GDM1 (cell line): ENCODE measurements around the gene CHAF1B.
"Not testable (repeated sequence)": the region's sequence is repeated elsewhere in the genome, so short reads cannot be mapped to it uniquely, and the experiment has no call there.

Experiments used
- DNase-seq: peaks from one replicate; lab custom pipeline; 2025; lab: John Stamatoyannopoulos, UW

The CHAF1B gene

GRCh38 chr21:36385233-36386030 is at the start of gene CHAF1B:
Gene CHAF1B, plus strand, starts transcription at chr21:36385392. Its CDS starts 745 bp downstream, at chr21:36386137.
- DNase-seq: peak; percentile 65

DNA sequence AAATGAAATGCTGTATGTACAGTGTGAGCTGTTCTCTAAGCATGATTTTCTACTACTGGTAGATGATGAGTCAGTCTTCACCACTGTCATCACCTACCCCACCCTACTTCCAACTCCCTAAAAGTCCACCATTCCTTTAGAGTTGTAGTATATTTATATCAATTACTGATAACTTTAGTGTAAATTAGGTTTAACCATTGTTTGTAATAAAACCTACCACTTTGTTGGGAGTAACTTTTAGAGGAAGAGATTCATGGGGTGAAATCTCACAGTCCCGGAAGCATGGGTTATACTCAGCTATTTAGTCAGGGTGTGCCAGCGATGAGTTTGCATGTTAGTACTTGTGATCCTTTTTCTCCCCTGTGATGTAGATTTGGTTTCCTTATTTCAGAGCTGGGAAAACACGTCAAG is 48.1 kb upstream of the CHAF1B start:
- no peak for DNase-seq

DNA sequence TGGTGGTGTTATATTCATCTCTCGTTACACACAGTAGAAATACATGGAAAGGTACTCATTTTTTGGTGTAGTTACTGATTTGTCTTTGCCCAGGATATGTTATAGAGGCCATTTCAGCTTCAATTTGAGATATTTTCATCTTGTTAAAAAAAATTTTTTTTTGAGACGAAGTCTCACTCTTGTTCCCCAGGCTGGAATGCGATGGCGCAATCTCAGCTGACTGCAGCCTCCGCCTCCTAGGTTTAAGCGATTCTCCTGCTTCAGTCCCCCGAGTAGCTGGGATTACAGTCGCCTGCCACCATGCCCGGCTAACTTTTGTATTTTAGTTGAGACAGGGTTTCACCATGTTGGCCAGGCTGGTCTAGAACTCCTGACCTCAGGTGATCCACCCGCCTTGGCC is 46.2 kb upstream of the CHAF1B start:
- no peak for DNase-seq

DNA sequence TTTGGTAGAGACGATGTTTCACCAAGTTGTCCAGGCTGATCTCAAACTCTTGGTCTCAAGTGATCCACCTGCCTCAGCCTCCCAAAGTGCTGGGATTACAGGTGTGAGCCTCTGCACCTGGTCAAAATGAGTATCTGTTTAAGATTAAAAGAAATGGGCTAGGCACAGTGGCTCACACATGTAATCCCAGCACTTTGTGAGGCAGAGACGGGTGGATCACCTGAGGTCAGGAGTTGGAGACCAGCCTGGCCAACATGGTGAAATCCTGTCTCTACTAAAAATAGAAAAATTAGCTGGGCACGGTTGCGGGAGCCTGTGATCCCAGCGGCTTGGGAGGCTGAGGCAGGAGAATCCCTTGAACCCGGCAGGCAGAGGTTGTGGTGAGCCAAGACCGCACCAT is 42.6 kb upstream of the CHAF1B start:
- DNase-seq: not testable (repeated sequence)

- no peak for DNase-seq
Observed at GRCh38 chr21:36344931-36345330, 40.3 kb upstream of the CHAF1B start.

DNA sequence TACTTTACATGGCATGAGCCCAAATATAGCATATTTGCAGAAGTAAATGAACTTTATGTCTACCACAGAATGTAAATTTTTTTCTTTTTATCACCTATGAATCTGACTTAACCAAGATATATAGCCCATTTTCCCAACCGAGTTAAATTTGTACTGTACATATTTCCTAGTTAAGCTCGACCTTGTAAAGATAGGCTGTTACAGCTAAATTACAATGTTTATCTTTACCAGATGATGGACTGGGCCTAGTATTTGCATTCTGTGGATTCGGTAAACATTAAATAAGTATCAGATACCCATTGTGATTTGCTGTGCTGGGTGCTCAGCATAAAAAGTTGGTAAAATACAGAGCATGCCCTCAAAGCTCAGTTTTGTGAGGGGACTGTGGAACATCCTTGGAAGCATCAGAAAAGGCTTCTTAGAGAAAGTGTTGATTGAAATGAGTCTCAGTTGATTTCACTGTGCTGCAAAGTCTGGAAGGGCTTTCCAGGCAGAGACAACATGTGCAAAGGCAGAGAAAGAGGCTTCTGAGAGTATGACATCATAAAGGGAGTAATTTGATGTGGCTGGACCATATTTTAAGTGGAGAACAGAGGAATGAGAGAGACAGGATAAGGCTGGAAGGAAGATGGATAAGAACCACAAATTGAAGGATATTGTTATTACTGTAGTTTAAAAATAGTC is 37.8 kb upstream of the CHAF1B start:
- no peak for DNase-seq

GRCh38 chr21:36347962-36348328 is 37.2 kb upstream of the CHAF1B start:
- no peak for DNase-seq

DNA sequence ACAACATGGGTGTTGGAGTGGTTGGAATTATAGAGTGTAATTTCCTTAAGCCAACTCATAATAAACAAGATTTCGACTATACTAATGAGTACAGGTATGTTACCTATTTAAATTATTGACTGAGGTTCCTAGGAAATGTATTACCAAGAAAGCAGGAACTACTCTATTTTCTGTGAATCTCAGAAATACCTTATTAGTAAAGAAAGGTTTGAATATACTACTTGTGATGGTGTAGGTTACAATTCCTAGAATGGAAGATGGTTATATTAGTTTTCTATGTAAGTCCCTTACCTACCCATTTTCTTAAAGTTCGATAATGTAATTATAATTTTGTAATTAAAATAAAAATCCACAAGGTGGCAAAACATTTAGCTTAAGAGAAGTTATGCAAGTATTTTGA is 35.9 kb upstream of the CHAF1B start:
- no peak for DNase-seq

- no peak for DNase-seq
Observed at GRCh38 chr21:36350282-36350910, 34.8 kb upstream of the CHAF1B start.

DNA sequence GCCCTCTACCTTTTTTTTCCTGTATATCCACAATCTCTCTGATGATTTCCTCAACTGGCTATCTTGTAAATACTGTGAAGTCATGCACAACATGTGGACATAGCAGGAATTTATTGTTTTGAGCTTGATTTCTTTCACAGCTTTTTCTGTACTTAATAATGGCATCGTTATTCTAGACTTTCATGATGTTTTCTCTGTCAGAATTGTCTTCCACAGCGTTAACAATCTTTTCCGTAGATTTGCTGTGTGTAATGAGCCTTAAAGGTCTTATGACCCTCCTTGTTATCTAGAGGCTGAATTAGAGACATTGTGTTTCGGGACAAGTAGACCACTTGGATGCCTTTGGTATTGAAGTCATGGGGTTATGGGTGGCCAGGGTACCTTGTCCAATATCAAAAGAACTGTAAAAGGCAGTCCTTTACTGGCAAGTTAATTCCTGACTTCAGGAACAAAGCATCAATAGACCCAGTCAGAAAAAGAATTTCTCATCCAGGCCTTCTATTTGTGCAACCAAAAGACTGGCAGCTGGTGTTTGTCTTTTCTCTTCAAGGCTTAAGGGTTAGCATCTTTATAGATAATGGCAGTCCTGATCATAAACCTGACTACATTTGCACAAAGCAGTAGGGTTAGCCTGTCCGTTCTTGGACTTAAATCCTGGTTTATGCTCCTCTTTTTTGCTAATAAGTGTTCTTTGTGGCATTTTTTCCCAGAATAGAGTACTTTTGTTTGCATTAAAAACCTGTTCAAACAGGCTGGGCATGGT is 30.1 kb upstream of the CHAF1B start:
- no peak for DNase-seq

- DNase-seq: no peak
Observed at GRCh38 chr21:36355868-36356267, 29.3 kb upstream of the CHAF1B start.

- DNase-seq: no peak
Observed at GRCh38 chr21:36359185-36359584, 26.0 kb upstream of the CHAF1B start.

- no peak for DNase-seq
Observed at GRCh38 chr21:36369064-36369685, 16.0 kb upstream of the CHAF1B start.

GRCh38 chr21:36375994-36376393 is 9.2 kb upstream of the CHAF1B start:
- DNase-seq: no peak

DNA sequence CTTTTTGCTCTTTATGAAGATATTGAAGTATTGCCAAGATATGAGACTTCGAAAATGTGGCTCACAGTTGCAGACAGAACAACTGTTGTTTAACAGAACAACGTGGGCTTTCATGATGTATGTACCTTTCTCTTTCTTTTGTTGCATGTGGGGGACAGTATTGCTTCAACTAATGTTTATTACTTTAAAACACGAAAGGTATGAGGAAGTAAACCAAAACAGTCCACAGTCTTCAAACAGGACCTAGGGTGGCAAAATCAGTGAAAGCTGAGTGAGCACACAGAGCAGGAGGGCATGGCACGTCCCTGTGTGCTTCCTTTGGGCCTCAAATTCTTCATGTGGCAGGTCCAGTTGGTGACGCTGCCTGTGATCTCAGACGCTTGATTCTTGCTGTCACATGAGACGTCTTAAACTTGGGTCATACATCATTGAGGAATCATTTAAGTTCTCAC is 7.8 kb upstream of the CHAF1B start:
- DNase-seq: no peak

DNA sequence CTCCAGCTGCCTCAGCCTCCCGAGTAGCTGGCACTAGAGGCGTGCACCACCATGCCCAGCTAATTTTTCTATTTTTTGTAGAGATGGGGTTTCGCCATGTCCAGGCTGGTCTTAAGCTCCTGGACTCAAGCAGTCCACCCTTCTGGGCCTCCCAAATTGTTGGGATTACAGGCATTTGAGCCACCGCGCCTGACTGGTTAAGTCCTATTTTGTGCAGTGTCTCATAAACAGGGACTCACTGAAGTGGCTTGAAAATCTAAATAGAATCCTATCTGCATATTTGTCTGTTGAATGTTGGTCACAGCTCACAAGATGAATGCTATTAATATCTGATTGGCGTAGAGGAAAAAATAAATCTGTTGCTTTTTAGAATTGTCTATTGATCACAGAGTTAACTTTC is 5.9 kb upstream of the CHAF1B start:
- DNase-seq: no peak

GRCh38 chr21:36381841-36382589 is 3.2 kb upstream of the CHAF1B start:
- DNase-seq: no peak

DNA sequence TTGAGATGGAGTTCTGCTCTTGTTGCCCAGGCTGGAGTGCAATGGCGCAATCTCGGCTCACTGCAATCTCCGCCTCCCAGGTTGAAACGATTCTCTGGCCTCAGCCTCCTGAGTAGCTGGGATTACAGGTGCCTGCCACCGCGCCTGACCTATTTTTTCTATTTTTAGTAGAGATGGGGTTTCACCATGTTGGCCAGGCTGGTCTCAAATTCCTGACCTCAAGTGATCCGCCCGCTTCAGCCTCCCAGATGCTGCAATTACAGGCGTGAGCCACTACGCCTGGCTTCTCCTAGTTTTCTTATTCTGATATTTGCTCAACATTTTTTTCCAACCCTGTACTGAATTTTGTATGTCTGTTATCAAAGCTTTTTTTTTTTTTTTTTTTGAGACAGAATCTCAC is 2.5 kb upstream of the CHAF1B start:
- not testable (repeated sequence) for DNase-seq

DNA sequence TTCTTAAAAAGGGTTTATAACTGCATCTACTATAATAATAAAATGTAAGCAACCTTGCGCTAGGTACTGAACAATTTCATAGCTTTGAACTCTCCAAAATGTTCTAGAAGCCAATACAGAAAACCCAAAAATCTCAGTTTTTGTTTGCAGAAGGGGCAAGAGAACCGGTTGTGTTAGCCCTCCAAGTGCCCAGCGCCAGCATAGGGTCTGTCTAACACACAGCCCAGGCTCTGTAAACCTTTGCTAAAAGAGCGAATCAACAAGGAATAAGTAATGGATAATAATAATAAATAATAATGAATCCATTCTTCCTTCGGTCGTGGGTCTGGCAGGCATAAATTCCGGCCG is 333 bp upstream of the CHAF1B start:
- no peak for DNase-seq

- DNase-seq: no peak
Observed at GRCh38 chr21:36386031-36386642, 945 bp downstream of the CHAF1B start.

DNA sequence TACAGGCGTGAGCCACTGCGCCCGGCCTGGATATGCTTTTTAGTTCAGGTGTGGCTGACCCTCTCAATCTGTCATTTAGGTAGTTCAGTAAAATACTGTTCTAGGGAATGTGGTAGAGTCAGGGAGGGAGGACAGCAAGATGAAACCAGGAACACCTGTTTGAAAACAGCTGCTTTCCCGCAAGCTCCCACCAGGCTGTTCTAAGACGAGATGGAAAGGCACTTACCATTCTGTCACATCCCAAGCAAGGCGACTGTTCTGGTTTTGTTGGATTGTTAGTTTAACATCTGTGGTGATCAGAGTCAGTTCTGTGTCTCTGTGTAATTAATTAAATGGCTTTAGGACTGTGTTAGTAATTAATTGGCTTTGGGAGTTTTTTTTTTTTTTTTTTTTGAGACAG is 2.9 kb downstream of the CHAF1B start:
- DNase-seq: no peak
